Glomerular visceral epithelial cell (primary cell): ENCODE measurements around the gene DNAH14.
"Not testable (repeated sequence)": the region's sequence is repeated elsewhere in the genome, so short reads cannot be mapped to it uniquely, and the experiment has no call there.

Source experiments
- DNase-seq: peaks from one replicate; pipeline ENCODE4 v3.0.0-alpha.2; 2016; ENCODE audit errors: extremely low spot score

DNAH14 gene

DNA sequence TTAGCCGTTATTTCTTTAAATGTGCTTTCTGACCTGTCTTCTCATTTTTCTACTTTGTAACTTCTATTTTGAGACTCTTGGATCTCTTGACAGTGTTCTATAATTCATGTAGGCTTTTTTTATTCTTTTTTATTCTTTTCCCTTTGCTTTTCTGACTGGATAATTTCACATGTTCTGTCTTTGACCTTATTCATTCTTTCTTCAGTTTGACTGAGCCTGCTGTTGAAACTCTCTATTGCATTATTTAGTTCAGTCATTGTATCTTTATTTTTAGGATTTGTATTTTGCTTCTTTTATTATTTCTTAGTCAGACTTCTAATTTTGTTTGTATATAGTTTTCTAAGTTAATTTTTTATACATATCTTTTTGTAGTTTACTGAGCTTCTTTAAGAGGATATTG lies 66.1 kb downstream of the DNAH14 start:
- no peak for DNase-seq

DNA sequence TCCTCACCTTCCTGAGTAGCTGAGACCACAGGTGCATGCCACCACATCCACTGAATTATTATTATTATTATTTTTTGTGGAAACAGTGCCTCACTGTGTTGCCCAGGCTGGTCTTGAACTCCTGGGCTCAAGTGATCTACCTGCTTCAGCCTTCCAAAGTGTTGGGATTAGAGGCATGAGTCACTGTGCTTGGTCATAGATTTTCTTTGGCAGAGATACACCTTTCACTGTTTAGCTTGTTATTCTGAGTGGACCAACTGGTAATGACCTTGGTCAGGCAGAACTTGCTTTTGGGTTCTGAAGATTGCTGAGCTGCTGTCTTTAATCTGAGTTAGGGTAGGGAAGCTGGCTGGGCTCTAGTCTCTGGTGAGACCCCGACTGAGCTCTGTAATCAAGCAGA lies 66.8 kb downstream of the DNAH14 start:
- DNase-seq, result peak; percentile 4

GRCh38 chr1:224998185-224998584 lies 68.7 kb downstream of the DNAH14 start:
- DNase-seq, result no peak

GRCh38 chr1:225004396-225004795 lies 74.9 kb downstream of the DNAH14 start:
- DNase-seq, result no peak

DNA sequence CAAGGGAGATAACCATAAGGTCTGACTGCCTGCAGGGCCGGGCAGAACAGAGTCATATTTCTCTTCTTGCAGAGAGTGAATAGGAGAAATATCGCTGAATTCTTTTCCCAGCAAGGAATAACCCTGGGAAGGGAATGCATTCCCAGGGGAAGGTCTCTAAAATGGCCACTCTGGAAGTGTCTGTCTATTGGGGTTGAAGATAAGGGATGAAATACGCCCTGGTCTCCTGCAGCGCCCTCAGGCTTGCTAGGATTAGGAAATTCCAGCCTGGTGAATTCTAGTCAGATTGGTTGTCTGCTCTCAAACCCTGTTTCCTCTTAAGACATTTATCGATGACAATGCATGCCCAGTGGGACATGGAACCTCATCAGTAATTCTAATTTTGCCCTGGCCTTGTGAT lies 76.9 kb downstream of the DNAH14 start:
- DNase-seq, result not testable (repeated sequence)

DNA sequence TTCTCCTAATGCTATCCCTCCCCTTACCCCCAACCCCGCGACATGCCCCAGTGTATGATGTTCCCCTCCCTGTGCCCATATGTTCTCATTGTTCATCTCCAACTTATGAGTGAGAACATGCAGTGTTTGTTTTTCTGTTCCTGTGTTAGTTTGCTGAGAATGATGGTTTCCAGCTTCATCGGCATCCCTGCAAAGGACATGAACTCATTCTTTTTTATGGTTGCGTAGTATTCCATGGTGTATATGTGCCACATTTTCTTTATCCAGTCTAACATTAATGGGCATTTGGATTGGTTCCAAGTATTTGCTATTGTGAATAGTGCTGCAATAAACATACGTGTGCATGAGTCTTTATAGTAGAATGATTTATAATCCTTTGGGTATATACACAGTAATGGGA lies 78.6 kb downstream of the DNAH14 start:
- DNase-seq, result not testable (repeated sequence)

DNA sequence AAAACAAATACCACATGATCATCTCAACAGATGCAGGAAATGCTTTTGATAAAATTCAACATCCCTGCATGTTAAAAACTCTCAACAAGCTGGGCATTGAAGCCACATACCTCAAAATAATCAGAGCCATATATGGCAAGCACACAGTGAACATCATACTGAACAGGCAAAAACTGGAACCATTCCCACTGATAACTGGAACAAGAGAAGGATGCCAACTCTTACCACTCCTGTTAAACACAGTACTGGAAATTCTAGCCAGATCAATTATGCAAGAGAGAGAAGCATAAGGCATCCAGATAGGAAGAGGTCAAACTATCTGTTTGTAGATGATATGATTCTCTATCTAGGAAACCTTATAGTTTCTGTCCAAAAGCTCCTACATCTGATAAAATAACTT lies 91.6 kb downstream of the DNAH14 start:
- no peak for DNase-seq

DNA sequence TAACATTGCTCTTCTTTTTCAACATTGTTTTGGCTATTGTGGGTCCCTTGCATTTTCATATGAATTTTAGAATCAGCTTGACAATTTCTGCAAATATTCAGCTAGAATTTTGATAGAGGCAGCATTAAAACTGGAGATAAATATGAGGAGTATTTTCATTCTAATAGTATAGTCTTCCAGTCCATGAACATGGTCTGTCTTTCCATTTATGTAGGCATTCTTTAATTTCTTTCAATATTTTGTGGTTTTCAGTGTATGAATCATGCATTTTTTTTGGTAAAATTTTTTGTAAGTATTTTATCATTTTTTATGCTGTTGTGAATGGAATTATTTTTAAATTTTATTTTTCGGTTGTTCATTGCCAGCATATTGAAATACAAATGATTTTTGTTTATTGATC lies 97.2 kb downstream of the DNAH14 start:
- DNase-seq, result no peak

- not testable (repeated sequence) for DNase-seq
These were observed 107.0 kb downstream of the DNAH14 start for GRCh38 chr1:225036441-225036840.

- DNase-seq, result no peak
These were observed 112.8 kb downstream of the DNAH14 start for GRCh38 chr1:225042263-225042662.

- no peak for DNase-seq
These were observed 114.8 kb downstream of the DNAH14 start for GRCh38 chr1:225044258-225044657.

DNA sequence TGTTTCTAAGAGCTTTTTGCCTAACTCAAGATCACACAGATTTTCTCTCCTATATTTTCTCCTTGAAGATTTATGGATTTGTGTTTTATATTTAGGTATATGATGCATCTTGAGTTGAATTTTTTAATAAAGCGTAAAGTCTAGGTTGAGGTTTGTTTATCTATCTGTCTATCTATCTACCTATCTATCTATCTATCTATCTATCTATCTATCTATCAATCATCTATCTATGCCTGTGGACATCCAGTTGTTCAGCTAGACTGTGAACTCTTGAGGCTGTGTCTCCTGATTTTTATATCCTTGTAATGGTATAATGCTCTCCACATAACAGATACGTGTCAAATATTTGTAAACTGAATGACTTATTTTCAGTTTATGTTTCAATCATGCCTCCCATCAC lies 120.1 kb downstream of the DNAH14 start:
- no peak for DNase-seq

DNA sequence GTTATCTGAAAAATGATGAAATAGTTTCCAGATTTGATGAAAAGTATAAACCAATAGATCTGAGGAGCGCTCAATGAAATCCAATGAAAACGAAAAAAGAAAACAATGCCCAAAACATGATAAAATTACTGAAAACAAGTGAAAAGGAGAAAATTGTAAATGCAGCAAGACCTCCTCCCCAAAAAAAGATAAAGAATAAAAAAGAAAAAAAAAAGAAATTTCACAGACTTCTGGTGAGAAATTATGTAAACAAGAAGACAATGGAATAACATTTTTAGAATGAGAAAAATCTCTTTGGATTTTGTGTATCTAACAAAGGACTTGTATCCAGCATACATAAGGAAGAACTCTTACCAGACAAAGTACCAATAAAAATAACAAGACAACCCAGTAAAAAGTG lies 134.2 kb downstream of the DNAH14 start:
- DNase-seq, result no peak

- no peak for DNase-seq
These were observed 141.5 kb downstream of the DNAH14 start for GRCh38 chr1:225070972-225071371.

- no peak for DNase-seq
These were observed 167.7 kb downstream of the DNAH14 start for GRCh38 chr1:225097175-225097574.

GRCh38 chr1:225111000-225111399 lies 181.5 kb downstream of the DNAH14 start:
- no peak for DNase-seq

- DNase-seq, result no peak
These were observed 183.8 kb downstream of the DNAH14 start for GRCh38 chr1:225113265-225113664.

DNA sequence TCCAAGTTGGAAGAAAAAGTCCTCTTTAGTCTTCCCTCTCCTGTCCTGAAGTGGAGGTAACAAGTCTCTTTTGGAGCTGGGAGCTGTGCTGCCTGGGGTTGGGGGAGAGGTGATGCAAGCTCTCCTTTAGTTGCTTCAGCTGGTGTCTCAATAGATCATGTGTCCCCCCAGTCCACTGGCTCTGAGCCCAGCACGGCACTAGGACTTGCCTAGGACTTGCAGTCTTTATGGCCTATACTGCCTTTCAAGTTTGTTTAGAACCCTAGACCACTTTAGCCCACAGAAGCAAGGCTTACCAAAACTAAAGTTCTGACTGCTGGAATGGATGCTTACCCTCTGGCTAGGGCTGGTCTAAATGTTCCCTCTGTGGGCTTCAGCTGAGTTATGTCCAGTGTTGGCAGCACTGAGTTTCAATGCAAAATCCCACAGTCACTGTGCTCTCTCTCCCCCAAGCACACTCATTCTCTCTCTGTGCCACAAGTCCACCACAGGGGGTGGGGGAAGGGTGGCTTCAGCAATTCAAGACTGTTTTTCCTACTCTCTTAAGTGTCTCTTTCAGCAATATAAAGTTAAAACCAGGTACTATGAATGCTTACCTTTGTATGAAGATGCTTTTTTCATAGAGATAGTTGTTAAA lies 185.0 kb downstream of the DNAH14 start:
- DNase-seq, result no peak

GRCh38 chr1:225119307-225119706 lies 189.8 kb downstream of the DNAH14 start:
- DNase-seq, result no peak

- no peak for DNase-seq
These were observed 191.6 kb downstream of the DNAH14 start for GRCh38 chr1:225121095-225121494.

DNA sequence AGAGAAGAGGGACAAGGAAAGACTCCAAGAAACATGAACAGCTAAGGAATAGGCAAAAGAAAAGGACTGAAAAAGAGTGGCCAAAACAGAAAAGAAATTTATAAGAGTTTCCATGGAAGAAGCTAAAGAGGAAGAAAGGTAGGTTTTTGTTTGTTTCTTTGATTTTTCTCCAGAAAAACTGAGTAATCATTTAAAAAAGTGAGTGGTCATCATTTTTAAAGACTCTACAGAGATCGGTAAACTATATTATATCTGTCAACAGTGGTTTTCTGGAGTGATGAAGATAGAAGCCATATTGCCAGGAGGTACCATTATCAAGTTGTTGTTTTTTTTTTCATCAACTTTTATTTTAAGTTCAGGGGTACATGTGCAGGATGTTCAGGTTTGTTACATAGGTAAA lies 202.4 kb downstream of the DNAH14 start:
- no peak for DNase-seq

- no peak for DNase-seq
These were observed 208.5 kb downstream of the DNAH14 start for GRCh38 chr1:225137976-225138375.

DNA sequence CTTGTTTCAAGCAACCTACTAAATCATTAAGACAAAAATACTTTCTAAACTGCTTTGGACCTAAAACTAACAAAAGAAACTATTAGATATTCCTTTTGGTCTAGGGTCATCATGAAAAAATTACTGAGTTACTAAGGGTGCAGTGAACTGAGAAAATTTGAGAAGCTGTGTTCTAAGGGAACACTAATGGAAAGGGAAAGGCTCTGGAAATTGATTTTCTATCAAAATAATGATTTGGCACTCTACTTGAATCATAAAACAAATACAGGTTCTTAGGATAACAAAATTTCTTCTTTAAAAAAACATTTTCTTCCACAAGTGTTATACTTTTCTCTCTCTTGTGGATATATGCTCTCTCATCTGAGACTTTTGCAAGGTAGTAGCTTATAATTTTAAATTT lies 213.5 kb downstream of the DNAH14 start:
- no peak for DNase-seq

DNA sequence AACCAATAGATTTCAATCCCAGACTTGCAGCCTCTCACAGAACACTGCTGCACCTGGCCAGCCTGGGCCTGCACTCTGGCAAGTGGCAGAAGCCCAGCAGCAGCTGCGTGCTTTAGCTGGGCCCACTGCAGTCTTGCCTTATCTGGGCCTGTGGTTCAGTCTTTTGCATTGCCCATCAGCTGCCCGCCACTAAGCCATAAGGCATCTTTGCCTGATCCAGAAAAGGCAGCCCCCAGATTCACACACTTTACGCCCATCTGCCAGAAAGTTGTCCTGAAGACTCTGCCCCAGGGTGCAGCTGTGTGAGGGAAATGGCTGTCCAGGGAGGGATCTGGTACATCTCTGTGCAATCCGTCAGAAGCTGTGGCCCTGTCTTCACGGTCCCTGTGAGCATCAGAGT lies 217.0 kb downstream of the DNAH14 start:
- no peak for DNase-seq
